IMR-90 (cell line): ENCODE results near the gene CYP46A1. TPM values are rescaled to one million over a fixed set of nuclear protein-coding genes. Genes with fewer than 3 reads are reported as not detected.

Experiments used
- ATAC-seq: fragments of 200-7000 bp; cut with Tn5 transposase; 2 replicates; pipeline ENCODE4 v1.9.1; 2020; ENCODE audit warnings: low read depth, mild to moderate bottlenecking, moderate library complexity
- BruUV-seq: library from RNA; stranded (reverse); fragments of 400-500 nt; replicated peaks from 2 replicates; lab custom pipeline; 2021; lab: Mats Ljungman, UMichigan
- CTCF ChIA-PET: fragments of 300-600 bp; formaldehyde crosslinking; extraction: SDS; loops from one replicate; lab custom pipeline; 2021; ENCODE audit warnings: antibody characterized with exemption; lab: Yijun Ruan, JAX
- POLR2A ChIA-PET: fragments of 300-600 bp; sonication (Branson Sonifier 250); formaldehyde crosslinking; loops from one replicate; lab custom pipeline; 2022; ENCODE audit warnings: antibody characterized with exemption; ENCODE audit not compliant: unreplicated experiment; lab: Charles Lee
- DNase-seq: peaks from one replicate; pipeline ENCODE4 v3.0.0; 2013
- H2AFZ ChIP-seq: replicated peaks from 2 replicates; pipeline ENCODE3; 2013; ENCODE audit warnings: low read length, mild to moderate bottlenecking; ENCODE audit not compliant: poor library complexity
- H2AK5ac ChIP-seq: 2 replicates; pipeline ENCODE4 v1.6.1; 2013; ENCODE audit warnings: low read depth, low read length, inconsistent platforms
- H2AK9ac ChIP-seq: replicated peaks from 2 replicates; pipeline ENCODE3; 2013; ENCODE audit warnings: mild to moderate bottlenecking, low read depth, low read length, moderate library complexity; ENCODE audit not compliant: poor library complexity
- H2BK120ac ChIP-seq: 2 replicates; pipeline ENCODE4 v1.6.1; 2013; ENCODE audit warnings: low read depth, low read length, inconsistent platforms
- H2BK15ac ChIP-seq: 3 replicates; pipeline ENCODE4 v1.6.1; 2013; ENCODE audit warnings: low read depth, low read length, inconsistent platforms
- H2BK20ac ChIP-seq: 2 replicates; pipeline ENCODE4 v1.6.1; 2013; ENCODE audit warnings: low read depth, mild to moderate bottlenecking, inconsistent platforms, low read length, moderate library complexity
- H2BK5ac ChIP-seq: 2 replicates; pipeline ENCODE4 v1.6.1; 2013; ENCODE audit warnings: mild to moderate bottlenecking, low read depth, low read length, inconsistent platforms; ENCODE audit not compliant: poor library complexity, severe bottlenecking
- H3K14ac ChIP-seq: replicated peaks from 2 replicates; pipeline ENCODE4 v1.6.1; 2013; ENCODE audit warnings: low read depth, low read length, inconsistent platforms
- H3K18ac ChIP-seq: 2 replicates; pipeline ENCODE4 v1.6.1; 2013; ENCODE audit warnings: low read depth, low read length, control low read depth
- H3K23ac ChIP-seq: 2 replicates; pipeline ENCODE4 v1.6.1; 2013; ENCODE audit warnings: low read depth, low read length, inconsistent platforms
- H3K27ac ChIP-seq: 2 replicates; pipeline ENCODE4 v1.5.1; 2013; ENCODE audit warnings: mild to moderate bottlenecking, control low read depth, low read length; ENCODE audit not compliant: insufficient read depth
- H3K27me3 ChIP-seq: 2 replicates; pipeline ENCODE4 v1.6.1; 2013; ENCODE audit warnings: low read length; ENCODE audit not compliant: control insufficient read depth, insufficient read depth
- H3K36me3 ChIP-seq: 2 replicates; pipeline ENCODE4 v1.6.1; 2013; ENCODE audit warnings: low read length, mixed read lengths; ENCODE audit not compliant: control insufficient read depth, insufficient read depth
- H3K4ac ChIP-seq: 2 replicates; pipeline ENCODE4 v1.6.1; 2013; ENCODE audit warnings: low read depth, low read length, inconsistent platforms
- H3K4me1 ChIP-seq: 2 replicates; pipeline ENCODE4 v1.6.1; 2013; ENCODE audit warnings: low read length, mixed read lengths; ENCODE audit not compliant: control insufficient read depth, insufficient read depth
- H3K4me2 ChIP-seq: 2 replicates; pipeline ENCODE4 v1.6.1; 2013; ENCODE audit warnings: low read depth, mild to moderate bottlenecking, control low read depth, low read length, moderate library complexity
- H3K4me3 ChIP-seq: 2 replicates; pipeline ENCODE4 v1.5.1; 2013; ENCODE audit warnings: low read depth, mild to moderate bottlenecking, control low read depth, low read length, moderate library complexity; ENCODE audit not compliant: insufficient read depth
- H3K56ac ChIP-seq: 2 replicates; pipeline ENCODE4 v1.6.1; 2013; ENCODE audit warnings: low read length, inconsistent platforms; ENCODE audit not compliant: insufficient read depth; ENCODE audit errors: extremely low read depth
- H3K79me1 ChIP-seq, 2 experiments: 2 replicates each; pipeline ENCODE4 v1.6.1; 2013; ENCODE audit warnings: low read length in 2 of 2, inconsistent platforms in 1 of 2, low read depth in 1 of 2
- H3K9ac ChIP-seq: 2 replicates; pipeline ENCODE4 v1.6.1; 2013; ENCODE audit warnings: low read depth, low read length, control low read depth
- H3K9me1 ChIP-seq: 2 replicates; pipeline ENCODE4 v1.6.1; 2013; ENCODE audit warnings: low read length, inconsistent platforms; ENCODE audit not compliant: insufficient read depth
- H3K9me3 ChIP-seq: 2 replicates; pipeline ENCODE4 v1.6.1; 2013; ENCODE audit warnings: low read length; ENCODE audit not compliant: control insufficient read depth, insufficient read depth
- H4K20me1 ChIP-seq: 2 replicates; pipeline ENCODE4 v1.6.1; 2013; ENCODE audit warnings: low read length, inconsistent platforms; ENCODE audit not compliant: insufficient read depth
- H4K5ac ChIP-seq: 2 replicates; pipeline ENCODE4 v1.6.1; 2013; ENCODE audit warnings: mild to moderate bottlenecking, low read depth, low read length, control low read depth
- H4K8ac ChIP-seq, 2 experiments: 2 replicates each; pipeline ENCODE4 v1.6.1; 2013; ENCODE audit warnings: low read depth in 2 of 2, low read length in 2 of 2, control low read depth in 1 of 2, inconsistent platforms in 1 of 2
- H4K91ac ChIP-seq: 2 replicates; pipeline ENCODE4 v1.6.1; 2013; ENCODE audit warnings: low read depth, low read length, inconsistent platforms; ENCODE audit not compliant: insufficient read depth
- BHLHE40 ChIP-seq: fragments of 150-350 bp; IDR thresholded peaks from 2 replicates; pipeline ENCODE4 v1.6.1; 2016; ENCODE audit warnings: mild to moderate bottlenecking, low read depth, low read length
- CEBPB ChIP-seq: IDR thresholded peaks from 2 replicates; pipeline ENCODE4 v1.6.1; 2012; ENCODE audit warnings: low read depth, low read length, improper control_type of control experiment
- CHD1 ChIP-seq: IDR thresholded peaks from 2 replicates; pipeline ENCODE4 v1.6.1; 2012; ENCODE audit warnings: low read depth, low read length, improper control_type of control experiment
- CTCF ChIP-seq: conservative IDR thresholded peaks from 2 replicates; pipeline ENCODE4 v1.5.1; 2012; ENCODE audit warnings: mild to moderate bottlenecking, low read depth, low read length, improper control_type of control experiment
- FOS ChIP-seq: fragments of 150-350 bp; IDR thresholded peaks from 2 replicates; pipeline ENCODE4 v1.6.1; 2016; ENCODE audit warnings: low read depth, low read length
- MAFK ChIP-seq: IDR thresholded peaks from 2 replicates; pipeline ENCODE4 v1.6.1; 2012; ENCODE audit warnings: low read depth, low read length, improper control_type of control experiment
- MAZ ChIP-seq: IDR thresholded peaks from 2 replicates; pipeline ENCODE4 v1.6.1; 2012; ENCODE audit warnings: low read depth, mild to moderate bottlenecking, low read length, improper control_type of control experiment, moderate library complexity, borderline replicate concordance
- MXI1 ChIP-seq: IDR thresholded peaks from 2 replicates; pipeline ENCODE4 v1.6.1; 2012; ENCODE audit warnings: low read depth, mild to moderate bottlenecking, low read length, moderate library complexity, borderline replicate concordance
- NFE2L2 ChIP-seq: fragments of 150-350 bp; IDR thresholded peaks from 2 replicates; pipeline ENCODE4 v1.6.1; 2016; ENCODE audit warnings: low read depth, mild to moderate bottlenecking, low read length
- POLR2A ChIP-seq: IDR thresholded peaks from 2 replicates; pipeline ENCODE4 v1.6.1; 2012; ENCODE audit warnings: mild to moderate bottlenecking, low read depth, low read length
- RCOR1 ChIP-seq: IDR thresholded peaks from 2 replicates; pipeline ENCODE4 v1.6.1; 2012; ENCODE audit warnings: mild to moderate bottlenecking, low read length, improper control_type of control experiment; ENCODE audit not compliant: insufficient replicate concordance
- RFX5 ChIP-seq: IDR thresholded peaks from 2 replicates; pipeline ENCODE4 v1.8.0; 2012; ENCODE audit warnings: low read depth, mild to moderate bottlenecking, low read length, moderate library complexity
- SMC3 ChIP-seq: fragments of 150-350 bp; IDR thresholded peaks from 2 replicates; pipeline ENCODE4 v1.6.1; 2016; ENCODE audit warnings: low read depth, mild to moderate bottlenecking, antibody characterized with exemption, low read length, moderate library complexity
- WGBS, 2 experiments: methylation state at CpG; one replicate each; pipeline versions ENCODE4 v1.1.5 to v1.1.7; 2013; ENCODE audit warnings: missing lambda C conversion rate in 2 of 2; ENCODE audit not compliant: insufficient read length in 1 of 2; ENCODE audit errors: extremely low coverage in 2 of 2; 5-methylcytosine and 5-hydroxymethylcytosine counted together
- dilution Hi-C: fragments of 300-500 bp; cut with HindIII; formaldehyde crosslinking; loops from one replicate; pipeline ENCODE4 v1.14.3; 2018; ENCODE audit warnings: low sequenced_read_pairs; ENCODE audit not compliant: unreplicated experiment
- in situ Hi-C: fragments of 300-500 bp; cut with MboI; formaldehyde crosslinking; loops from 3 replicates; pipeline ENCODE4 v1.14.3; 2019; ENCODE audit warnings: low sequenced_read_pairs, inconsistent platforms, mixed read lengths
- intact Hi-C: fragments of 100-400 bp; cut with micrococcal nuclease; formaldehyde crosslinking; loops from 2 replicates; pipeline ENCODE4 v1.10.0; 2022
- polyA plus RNA-seq, 3 experiments: library from polyadenylated mRNA; depleted of rRNA; stranded (reverse); fragments of >200 nt; gene quantifications; 2 replicates each; pipeline ENCODE4 v1.2.3, GENCODE V29; 2012; ENCODE audit warnings: low replicate concordance in 1 of 3
- total RNA-seq: library from RNA; depleted of rRNA; stranded (reverse); fragments of >200 nt; gene quantifications from 2 replicates; pipeline ENCODE4 v1.2.3, GENCODE V29; 2012
- TF ChIP-seq, protein P1 (sequence below): fragments of 150-350 bp; IDR thresholded peaks from 2 replicates; pipeline ENCODE4 v1.6.1; 2016; ENCODE audit warnings: low read depth, mild to moderate bottlenecking, low read length, moderate library complexity, borderline replicate concordance

The CYP46A1 gene
- total and polyA plus RNA-seq, 2 of the 4 experiments (the other 2 are of a cell fraction) = 0.18 to 0.31 TPM

DNA sequence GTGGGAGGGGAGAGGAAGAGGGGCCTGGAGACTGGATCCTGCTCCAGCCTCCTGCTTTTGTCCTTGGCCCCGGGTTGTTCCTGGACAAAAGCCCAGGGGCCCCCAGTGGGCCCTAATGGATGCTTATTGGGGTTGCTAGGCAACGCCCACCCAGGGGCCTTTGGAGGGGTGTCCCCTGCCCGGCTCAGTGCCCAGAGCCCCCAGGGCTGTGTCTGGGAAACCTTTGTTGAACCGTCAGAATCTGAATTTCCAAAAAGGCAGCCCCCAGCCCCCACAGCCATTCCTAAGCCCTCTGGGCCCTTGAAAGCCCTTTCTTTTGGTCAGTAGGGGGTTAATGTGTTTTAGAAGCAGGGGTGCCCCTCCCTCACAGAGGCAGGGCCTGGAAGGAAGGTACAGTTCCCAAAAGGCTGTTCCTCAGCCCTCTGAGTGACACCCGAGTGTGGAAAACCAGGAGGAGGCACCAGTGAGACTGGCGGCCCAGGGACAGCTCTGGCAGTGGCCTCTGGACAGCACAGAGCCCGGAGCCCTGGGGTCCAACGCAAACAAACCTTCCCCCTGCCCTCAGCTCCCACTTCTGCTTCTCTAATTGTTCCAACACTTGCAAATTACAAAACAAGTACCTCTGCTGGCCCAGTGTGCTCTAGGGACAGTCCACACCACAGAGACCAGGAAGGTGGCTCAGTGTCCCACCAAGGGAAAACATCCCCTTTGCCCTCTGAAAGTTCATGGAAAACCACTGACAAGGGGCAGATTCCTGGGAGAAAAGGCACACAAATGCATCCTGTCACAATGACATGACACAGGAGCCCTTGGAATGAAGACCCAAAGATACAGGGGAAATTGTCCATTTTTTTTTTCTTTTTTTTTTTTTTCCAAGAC lies 19.8 kb upstream of the CYP46A1 start (continued):
- TF ChIP-seq NFE2L2 = no peak

GRCh38 chr14:99664937-99665273 lies 19.2 kb upstream of the CYP46A1 start:
- no peak overlapping the region for H2AFZ ChIP-seq
- H4K5ac ChIP-seq = no peak overlapping the region
- no peak overlapping the region for H3K4ac ChIP-seq
- H3K4me1 ChIP-seq = no peaks in the 10 kb centered on the region
- no peak overlapping the region for H3K18ac ChIP-seq
- no peak for DNase-seq
- no peaks in the 10 kb centered on the region for H4K20me1 ChIP-seq
- no peak overlapping the region for H3K23ac ChIP-seq
- no peak overlapping the region for H2BK120ac ChIP-seq
- in situ Hi-C loops = no loop called here
- H4K8ac ChIP-seq = no peak overlapping the region
- no peak overlapping the region for H3K9ac ChIP-seq
- H2BK15ac ChIP-seq = no peak overlapping the region
- H3K79me1 ChIP-seq = no peaks in the 10 kb centered on the region
- H4K91ac ChIP-seq = no peak overlapping the region
- no peak overlapping the region for H2AK9ac ChIP-seq
- no peak overlapping the region for H3K27ac ChIP-seq
- H2BK20ac ChIP-seq = no peak overlapping the region
- POLR2A ChIA-PET = interaction anchor here (0.6 kb wide), 1 partner anchor 1150 kb away, joined by 6 read pairs; no protein-coding TSS in a partner anchor
- no peak overlapping the region for H3K4me3 ChIP-seq
- CTCF ChIA-PET = no interaction called here
- H3K14ac ChIP-seq = no peak overlapping the region
- no peak overlapping the region for H2BK5ac ChIP-seq
- intact Hi-C loops = no loop called here
- dilution Hi-C loops = no loop called here
- no peaks in the 10 kb centered on the region for H3K36me3 ChIP-seq
- no TSS peak for BruUV-seq
- H3K27me3 ChIP-seq = peaks cover 21% of the 10 kb centered on the region
- H3K9me3 ChIP-seq = no peaks in the 10 kb centered on the region
- H3K4me2 ChIP-seq = no peak overlapping the region
- no peak for ATAC-seq
- H3K56ac ChIP-seq = no peak overlapping the region
- WGBS, 2 experiments = 69% methylated on average over 4 of the region's 12 CpGs; no CpG with 5 or more reads in 1 of the 2 experiments
- H2AK5ac ChIP-seq = no peak overlapping the region
- 0 out of 2 replicates have a peak, but pooled peaks cover 4% of the 10 kb centered on the region for H3K9me1 ChIP-seq
- TF ChIP-seq POLR2A = no peak
- TF ChIP-seq CTCF = no peak
- no peak for TF ChIP-seq MXI1
- TF ChIP-seq CHD1 = no peak
- no peak for TF ChIP-seq MAFK
- TF ChIP-seq FOS = no peak
- TF ChIP-seq SMC3 = no peak
- TF ChIP-seq NFE2L2 = no peak
- TF ChIP-seq, protein P1, sequence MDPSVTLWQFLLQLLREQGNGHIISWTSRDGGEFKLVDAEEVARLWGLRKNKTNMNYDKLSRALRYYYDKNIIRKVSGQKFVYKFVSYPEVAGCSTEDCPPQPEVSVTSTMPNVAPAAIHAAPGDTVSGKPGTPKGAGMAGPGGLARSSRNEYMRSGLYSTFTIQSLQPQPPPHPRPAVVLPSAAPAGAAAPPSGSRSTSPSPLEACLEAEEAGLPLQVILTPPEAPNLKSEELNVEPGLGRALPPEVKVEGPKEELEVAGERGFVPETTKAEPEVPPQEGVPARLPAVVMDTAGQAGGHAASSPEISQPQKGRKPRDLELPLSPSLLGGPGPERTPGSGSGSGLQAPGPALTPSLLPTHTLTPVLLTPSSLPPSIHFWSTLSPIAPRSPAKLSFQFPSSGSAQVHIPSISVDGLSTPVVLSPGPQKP = no peak
- no peak for TF ChIP-seq RFX5
- TF ChIP-seq BHLHE40 = no peak
- no peak for TF ChIP-seq MAZ
- TF ChIP-seq RCOR1 = no peak
- TF ChIP-seq CEBPB = no peak
